GM18873 (cell line): ENCODE measurements around the gene PRPF6.

Experiments used
- ATAC-seq: cut with Tn5 transposase; IDR thresholded peaks from one replicate; pipeline ENCODE4 v1.9.1; 2021; ENCODE audit warnings: mild to moderate bottlenecking, moderate library complexity, moderate number of reproducible peaks; ENCODE audit not compliant: unreplicated experiment, low FRiP score

PRPF6 gene

DNA sequence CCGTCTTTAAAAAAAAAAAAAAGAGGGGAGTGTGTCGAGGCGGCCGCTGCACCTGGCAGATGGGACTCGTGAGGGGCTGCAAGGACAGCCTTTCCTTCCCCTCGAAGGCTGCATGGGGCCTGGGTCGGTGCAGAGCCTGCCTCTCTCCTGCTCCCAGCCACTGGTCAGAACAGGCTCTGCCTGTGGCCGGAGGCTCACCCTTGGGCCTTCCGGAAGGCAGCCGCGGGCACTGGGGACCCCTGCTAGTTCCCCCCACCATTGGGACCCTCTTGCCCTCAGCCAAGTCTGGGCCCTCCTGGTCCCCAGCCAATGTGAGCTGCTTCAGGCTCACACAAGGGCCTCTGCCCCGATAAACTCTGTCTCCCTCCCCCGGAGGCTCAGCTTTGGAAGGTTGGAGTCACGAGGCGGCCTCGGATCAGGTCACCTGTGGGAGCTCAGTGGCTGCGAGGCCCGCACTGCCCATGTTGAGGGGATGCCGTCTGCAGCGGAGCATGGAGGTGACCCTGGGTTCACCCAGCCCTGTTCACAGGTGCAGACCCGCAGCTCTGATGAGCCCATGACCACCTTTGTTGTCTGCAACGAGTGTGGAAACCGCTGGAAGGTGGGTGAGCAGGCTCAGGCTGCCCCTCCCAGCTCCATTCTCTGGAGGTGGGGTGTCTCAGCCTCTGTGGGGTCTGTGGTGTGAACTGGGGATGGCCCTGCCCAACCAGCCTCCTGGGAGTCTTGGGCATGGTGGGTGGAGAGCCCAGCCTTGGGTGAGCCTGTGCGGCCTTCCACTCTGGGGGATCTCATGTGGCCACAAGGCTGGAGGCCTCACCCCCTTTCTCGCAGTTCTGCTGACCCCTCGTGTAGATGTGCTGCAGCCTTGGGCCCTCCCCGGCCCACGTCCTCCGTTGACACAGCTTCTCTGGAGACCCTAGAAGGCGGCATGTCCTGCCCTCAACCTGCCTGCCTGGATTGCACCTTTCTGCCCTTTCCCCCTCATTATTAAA is 90.7 kb downstream of the PRPF6 start:
- ATAC-seq = no peak

DNA sequence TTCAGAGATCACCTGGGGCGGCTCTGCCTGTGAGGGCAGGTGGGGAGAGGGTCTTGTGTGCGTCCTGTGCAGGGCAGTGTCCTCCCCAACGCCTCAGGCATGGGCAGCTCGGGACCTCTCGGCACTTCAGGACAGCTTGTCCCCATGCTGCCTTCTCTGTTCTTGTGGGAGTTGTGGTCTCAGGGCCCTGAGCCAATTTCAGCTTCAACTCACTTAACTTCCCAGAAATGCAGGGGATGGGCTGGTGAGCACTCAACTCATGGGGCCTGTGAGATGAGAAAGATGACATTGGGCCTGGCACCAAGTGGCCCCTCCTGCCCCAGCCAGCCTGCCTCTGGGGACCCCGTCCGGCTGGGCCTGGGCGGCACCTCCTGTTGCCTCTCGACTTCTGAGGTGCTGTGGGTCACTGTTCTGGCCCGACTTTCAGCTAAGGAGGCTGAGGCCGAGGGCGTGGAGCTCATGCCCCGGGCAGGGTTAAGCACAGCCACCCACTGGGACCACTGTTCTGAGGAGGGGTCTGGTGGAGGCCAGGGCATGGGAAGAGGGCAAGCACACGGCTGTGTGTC is 91.6 kb downstream of the PRPF6 start:
- no peak for ATAC-seq

DNA sequence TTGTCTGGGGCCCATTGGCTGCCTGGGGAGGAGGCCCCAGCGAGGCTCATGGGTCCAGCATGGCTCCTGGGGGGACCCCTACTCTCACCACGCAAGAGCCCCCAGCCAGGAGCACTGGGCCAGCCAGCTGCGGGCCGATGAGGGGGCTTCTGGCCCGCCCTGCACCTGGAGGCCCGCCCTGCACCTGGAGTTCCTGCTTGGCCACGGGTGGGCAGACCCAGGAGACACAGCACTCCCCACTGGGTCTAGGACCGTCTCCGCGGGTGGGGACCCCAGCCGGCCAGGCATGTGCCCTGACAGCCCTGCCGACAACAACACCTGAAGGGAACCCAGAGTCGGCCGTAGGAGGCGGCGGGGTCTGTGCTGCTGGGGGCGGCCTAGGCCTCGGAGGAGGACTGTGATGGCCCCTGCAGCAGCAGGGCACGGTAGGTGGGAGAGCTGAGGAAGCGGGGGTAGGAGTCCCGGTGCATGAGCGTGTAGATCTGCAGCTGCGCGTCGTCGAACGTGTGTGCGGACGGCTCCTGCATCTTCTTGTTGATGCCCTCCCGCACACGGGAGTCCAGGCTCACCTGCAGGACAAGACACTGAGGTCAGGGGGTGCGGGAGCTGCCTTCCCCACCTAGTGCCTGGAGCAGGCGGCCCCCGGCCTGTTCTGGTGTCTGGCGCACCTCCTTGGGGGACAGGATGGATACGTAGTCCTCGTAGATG is 92.7 kb downstream of the PRPF6 start:
- no peak for ATAC-seq

DNA sequence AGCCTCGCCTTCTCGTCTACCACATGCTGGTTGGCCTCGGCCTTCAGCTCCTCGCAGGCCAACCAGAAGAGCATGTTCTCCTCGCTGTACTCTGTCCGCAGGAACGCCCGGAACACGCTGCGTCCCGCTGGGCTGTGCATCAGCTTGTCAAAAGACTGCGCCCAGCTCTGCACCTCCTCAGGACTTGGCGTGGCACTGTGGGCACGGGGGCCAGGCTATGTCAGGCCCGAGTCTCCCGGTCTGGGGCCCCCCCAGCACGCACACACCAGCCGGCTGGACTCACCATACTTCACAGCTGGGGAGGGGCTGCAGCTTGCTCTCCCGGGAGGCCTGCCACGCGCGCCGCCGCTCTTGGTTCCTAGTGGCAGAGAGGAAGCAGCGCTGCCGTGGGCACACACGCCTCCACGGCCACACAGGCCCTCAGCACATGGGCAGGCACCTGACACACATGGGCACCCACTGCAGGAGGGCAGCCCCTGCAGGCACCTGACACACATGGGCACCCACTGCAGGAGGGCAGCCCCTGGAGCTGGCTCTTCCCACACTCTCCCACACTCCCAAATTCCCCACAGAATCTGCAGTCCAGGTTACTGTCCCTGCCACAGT is 93.4 kb downstream of the PRPF6 start:
- ATAC-seq = no peak

DNA sequence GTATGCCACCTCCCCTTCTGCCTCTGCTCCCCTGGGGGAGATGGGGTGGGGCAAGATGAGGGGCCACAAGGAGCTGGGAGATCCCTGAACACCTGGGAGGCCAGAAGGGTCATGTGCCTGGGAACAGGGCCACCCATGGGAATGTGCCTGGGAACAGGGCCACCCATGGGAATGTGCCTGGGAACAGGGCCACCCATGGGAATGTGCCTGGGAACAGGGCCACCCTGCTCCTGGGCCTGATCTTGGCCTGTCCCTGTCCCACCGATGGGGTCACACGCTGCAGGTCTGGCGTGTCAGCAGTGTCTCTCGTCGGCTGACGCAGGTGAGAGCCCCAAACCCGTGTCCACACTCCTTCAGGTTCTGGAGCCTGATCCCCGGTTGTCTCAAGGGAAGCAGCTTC is 94.0 kb downstream of the PRPF6 start:
- no peak for ATAC-seq

DNA sequence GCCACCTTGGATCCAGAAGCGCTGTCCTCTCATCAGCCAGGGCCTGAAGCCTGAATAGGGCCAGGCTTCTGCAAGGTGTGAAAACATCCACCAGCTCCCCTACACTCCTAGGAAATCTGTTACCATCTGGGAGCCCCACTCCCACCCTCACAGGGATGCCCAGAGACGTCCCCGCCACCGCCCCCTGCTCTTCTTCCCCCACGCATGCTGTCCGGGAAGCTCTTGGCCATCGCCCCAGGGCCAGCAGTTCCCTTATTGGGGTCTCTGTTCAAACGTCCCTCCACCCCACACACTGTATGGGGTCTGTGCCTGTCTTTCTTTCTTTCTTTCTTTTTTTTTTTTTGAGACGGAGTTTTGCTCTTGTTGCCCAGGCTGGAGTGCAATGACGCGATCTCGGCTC is 94.6 kb downstream of the PRPF6 start:
- no peak for ATAC-seq

DNA sequence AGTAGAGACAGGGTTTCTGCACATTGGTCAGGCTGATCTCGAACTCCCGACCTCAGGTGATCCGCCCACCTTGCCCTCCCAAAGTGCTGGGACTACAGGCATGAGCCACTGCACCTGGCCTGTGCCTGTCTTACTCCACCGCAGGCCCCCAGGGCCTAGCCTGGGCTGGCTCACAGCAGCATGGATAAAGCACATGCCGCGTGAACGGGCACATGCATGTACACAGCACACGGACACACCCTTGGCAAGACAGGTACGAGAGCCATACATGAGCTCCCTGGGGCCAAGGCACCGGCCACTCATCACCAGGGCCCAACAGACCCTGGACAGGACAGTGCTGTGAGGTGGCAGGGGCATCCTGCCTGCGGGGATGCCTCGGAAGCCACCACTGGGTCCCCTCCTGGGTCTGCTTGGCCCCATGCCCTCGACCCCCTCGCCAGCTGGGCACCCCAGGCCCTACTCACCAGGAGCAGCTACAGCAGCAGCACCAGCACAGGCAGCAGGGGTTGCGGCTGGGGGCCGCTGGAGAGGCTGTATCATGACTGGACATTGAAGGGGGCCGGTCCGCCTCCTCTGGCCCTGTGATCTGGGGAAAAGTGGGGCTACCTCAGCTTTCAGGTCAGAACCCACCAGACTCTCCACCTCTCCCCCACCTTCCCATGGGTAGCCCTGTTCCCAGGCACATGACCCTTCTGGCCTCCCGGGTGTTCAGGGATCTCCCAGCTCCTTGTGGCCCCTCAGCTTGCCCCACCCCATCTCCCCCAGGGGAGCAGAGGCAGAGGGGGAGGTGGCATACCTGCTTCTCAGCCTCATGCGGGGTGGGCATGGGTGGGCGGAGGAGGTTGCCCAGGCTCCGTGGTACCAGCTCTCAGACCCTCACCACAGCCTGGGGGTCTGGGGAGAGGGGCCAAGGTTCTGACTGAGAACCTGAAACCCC is 95.4 kb downstream of the PRPF6 start:
- no peak for ATAC-seq

DNA sequence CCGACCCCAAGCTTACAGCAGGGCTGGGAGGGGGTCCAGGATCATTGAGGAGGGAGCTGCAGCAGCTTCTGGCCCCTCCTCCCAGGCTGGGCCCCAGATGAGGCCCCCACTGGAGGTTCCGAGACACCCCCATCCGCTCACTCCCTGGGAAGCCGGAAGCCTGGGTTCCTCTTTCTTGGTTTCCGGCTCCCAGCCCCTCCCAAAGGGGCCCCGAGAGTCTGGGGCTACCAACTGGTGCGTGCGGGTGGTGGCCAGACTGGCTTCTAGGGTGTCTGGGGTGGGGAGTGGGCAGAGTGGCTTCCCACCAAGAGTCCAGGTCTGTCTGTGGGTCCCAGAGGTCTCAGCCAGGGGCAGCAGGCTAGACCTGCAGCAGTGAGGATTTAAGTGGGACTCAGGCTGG is 96.2 kb downstream of the PRPF6 start:
- ATAC-seq = no peak

DNA sequence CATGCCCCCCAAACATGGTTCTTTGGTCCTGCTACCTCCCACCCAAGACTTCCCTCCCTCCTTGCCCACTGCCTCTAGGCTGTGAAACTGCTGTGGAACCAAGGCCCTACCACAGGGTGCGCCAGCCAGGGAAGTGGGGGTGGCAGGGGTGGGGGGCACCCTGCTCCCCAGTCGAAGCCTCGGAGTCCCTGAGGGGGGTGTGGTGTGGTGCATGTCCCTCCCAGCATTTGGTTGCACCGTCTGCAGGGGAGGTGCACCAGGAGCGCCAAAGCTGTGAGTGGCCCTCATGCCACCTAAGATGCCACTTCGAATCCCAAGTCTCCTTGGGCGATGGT is 96.6 kb downstream of the PRPF6 start:
- no peak for ATAC-seq

DNA sequence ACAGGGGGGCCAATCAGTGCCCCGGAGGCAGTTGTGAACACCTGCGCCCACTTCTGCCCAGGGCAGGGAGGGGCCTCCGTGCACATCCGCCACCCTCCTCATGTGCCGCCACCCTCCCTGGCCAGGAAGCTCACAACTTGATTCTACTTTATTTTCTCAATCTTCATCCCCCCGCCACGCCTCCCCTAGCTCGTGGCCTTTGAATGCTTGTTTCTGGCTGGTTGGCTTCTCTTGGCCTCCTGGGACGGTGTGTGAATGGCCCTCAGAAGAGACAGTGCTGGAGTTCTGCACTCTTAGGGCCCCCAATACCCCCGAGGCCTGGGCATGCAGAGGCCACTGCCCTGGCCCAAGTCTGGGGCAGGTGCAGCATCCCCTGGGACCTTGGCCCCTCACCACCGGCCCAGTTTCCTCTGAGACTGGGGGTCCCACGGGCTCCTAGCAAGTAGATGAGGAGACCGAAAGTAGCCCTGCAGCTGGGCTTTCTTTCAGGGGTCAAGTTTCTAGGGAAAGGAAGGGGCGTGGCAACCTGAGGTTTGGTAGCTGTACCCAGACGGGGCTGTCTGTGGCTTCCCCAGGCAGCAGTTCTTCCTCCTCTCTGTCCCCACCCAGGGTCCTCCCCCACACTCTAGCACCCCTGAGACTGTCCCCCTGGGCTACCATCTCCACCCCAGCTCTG is 97.1 kb downstream of the PRPF6 start:
- no peak for ATAC-seq

DNA sequence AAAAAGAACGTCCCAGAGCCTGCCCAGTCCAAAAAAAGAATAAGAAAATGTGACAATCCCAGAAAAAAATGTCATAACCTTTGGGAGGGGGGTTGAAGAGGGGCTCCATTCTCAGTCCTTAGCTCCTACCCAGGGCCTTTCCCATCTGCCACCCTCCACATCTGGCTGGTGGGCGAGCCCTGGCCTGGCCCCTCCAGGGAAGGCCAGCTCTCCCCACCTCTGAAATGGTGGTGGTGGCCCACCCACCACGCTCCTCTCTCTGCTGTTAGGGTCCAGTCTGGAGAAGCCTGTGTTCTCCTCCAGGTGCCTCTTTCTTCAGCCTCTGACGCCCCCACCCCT is 98.0 kb downstream of the PRPF6 start:
- ATAC-seq = no peak

DNA sequence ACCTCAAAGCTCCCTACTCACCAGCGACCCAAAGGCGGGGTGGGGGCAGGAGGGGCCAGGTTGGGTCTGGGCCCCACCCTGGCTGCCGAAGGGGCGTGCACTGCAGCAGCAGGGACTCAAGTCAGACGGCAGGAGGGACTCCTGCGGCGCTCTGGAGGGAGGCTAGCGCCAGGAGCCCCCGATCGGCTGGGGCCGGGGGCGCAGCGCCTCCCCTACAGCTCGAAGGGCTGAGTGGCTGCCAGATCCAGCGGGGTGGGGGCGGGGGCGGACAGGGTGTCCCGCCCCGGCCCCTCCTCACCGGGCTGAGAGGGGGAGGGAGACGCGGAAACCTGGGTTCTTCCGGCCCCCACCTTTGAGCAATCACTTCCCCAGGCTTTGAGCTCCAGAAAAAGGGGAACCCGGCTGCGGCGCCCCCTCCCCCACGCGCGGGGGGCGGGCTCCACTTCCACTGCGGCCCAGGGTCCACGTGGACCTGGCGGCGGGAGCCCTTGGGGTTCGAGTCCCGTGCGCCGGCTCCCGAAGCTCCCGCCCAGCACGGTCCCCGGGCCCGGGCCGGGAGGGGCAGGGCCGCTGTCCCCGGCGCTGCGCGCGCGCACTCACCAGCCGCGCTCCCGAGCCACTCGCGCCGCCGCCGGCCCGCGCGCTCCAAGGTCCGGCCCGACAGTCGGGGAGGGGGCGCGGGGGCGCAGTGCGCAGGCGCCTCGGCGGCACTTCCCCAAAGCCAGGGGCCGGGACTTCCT is 98.5 kb downstream of the PRPF6 start, which contains the start of gene RGS19:
Gene RGS19 (minus strand): TSS at position 246 of the 740 bp plus-strand sequence. CDS start 2,632 bp downstream, outside the sequence.
- ATAC-seq = no peak

DNA sequence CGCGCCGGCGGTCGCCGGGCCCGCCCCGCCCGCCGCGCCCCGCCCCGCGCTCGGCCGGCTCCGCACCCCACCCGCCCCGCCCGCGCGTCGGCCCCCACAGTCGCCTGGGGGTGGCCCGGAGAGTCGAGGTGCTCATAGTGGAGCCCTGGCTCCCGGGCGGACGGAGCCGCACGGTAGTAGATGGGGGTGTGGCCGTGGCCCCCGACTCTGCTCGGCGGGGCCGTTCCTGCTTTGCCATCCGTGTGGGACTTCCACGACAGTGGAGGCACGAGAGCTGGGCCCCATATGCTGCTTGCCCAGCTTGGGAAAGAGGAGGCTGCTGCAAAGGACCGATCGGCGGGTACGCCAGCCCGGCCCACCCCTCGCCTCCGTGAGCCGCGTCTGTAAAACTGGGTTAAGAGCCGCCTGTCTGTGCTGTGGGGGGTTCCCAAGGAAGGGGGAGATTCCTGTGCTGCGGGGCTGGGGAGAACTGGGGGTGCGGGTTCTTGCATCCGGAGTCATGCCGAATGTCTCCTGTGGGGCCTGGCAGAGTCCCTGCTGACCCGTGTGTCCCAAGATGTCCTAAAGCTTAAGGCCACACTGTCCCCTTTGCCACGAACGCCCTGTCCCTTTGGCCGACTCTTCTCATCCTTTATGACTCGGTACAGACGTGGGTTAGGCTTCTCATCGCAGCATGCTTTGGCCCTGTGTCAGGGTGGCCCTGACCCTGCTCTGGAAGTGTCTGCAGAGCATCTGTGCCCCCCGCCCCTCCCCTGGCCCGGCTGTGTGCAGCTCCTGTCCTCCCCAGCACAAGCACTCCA is 99.3 kb downstream of the PRPF6 start, which contains the start of gene OPRL1:
Gene OPRL1 (plus strand): TSS at position 70 of the 800 bp plus-strand sequence. CDS start 12,639 bp downstream, outside the sequence.
- ATAC-seq = no peak

DNA sequence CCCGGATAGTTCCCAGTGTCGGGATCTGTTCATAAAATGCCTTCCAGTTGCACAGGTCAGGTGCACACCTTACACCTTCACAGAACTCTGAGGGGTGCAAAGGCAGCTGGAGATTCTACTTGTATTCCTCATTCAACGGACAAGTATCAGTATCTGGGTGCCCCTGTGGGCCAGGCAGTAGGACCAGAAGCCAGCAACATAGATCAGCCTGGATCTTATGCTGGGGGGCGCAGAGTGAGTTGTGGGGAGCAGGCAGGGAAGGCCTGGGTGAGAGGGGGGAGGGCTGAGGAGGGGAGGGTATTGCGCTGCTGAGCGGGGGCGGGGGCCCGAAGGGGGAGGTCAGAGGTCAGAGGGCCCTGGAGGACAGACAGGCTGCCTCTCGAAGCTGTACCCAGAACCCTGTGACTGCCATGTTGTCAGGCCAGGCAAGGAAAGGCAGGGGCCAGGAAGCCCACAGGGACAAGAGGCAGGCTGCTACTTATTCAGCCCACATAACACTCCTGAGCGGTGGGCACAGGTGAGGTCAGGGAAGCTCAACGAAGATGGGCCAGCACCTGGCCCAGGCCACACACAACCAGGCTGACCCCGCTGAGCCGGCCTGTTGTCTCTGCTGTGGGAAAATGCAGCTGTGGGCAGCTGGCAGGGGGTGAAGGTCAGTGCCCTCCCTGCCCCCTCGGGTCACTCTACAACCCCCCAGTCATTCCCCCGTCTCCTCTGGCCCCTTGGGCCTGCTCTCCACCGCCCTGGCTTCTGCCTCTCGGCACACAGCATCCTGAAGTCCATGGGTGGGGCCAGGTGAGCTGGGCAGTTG is 100.1 kb downstream of the PRPF6 start:
- no peak for ATAC-seq

DNA sequence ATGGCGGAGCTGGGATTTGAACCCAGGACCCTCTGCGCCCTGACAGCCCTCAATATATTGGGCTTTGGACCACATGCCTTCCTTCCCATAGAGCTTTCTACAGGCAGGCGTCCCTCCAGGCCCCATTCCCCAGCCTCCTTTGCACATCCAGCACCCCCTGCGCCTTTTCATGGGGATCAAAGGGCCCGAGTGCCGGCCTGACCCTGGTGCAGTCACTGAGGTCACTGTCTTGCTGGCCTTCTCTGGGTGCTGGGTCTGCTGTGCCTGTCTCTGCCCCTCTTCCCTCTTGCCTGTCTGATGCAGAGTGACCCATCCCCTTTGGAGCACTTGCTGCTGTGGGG is 100.7 kb downstream of the PRPF6 start:
- no peak for ATAC-seq

DNA sequence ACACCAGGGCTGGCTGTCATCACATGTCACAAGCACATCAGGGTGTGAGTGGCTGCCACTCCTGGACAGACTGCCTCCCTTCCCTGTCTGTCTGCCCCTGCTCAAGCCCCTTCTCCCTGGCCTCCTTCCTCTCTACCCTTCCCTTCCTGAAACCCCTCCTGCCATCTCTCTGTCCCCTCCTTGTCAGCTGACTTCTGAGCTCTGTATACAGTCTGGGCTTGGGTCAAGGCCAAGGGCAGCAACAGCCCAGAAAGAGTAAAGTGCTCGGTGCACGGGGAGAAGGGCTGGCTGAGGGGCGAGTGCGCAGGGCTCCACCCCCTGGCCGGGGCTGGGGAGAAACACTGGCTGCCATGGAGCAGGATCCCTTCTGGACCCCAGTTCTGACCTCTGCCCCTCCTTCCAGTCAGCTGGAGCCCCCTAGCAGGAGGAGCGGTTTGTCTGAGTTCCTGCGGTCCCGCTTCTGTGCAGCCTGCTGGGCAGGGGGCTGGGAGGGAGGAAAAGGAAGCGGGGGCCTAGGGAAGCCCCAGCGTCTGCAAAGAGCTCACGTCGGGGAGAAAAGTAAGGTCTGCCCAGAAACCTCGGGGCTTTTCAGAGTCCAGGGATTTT is 101.3 kb downstream of the PRPF6 start:
- ATAC-seq = no peak
